Astrocyte (in vitro differentiated cells and primary cell): ENCODE measurements around the gene XXYLT1.

ENCODE experiments used
- CTCF ChIP-seq: IDR thresholded peaks from 2 replicates; pipeline ENCODE4 v1.5.1; 2011; ENCODE audit warnings: low read depth, mild to moderate bottlenecking, inconsistent platforms, low read length, moderate library complexity; ENCODE audit not compliant: insufficient read depth
- EZH2 ChIP-seq: IDR thresholded peaks from 2 replicates; pipeline ENCODE4 v1.6.1; 2012; ENCODE audit warnings: mild to moderate bottlenecking, low read length, inconsistent platforms; ENCODE audit not compliant: insufficient read depth

- TF ChIP-seq EZH2 (no peak), CTCF (peak; percentile 67)
Measured at GRCh38 chr3:195271410-195272243, 668 bp upstream of the XXYLT1 start.
